GM18505 (cell line): ENCODE measurements around the gene LRBA.

Source experiments
- ATAC-seq: cut with Tn5 transposase; IDR thresholded peaks from one replicate; pipeline ENCODE4 v1.9.1; 2021; ENCODE audit not compliant: unreplicated experiment
- POLR2A ChIP-seq: IDR thresholded peaks from 4 replicates; pipeline ENCODE4 v1.6.1; 2011; ENCODE audit warnings: borderline replicate concordance; ENCODE audit not compliant: insufficient read depth, insufficient read length; ENCODE audit errors: extremely low read depth

Gene LRBA

DNA sequence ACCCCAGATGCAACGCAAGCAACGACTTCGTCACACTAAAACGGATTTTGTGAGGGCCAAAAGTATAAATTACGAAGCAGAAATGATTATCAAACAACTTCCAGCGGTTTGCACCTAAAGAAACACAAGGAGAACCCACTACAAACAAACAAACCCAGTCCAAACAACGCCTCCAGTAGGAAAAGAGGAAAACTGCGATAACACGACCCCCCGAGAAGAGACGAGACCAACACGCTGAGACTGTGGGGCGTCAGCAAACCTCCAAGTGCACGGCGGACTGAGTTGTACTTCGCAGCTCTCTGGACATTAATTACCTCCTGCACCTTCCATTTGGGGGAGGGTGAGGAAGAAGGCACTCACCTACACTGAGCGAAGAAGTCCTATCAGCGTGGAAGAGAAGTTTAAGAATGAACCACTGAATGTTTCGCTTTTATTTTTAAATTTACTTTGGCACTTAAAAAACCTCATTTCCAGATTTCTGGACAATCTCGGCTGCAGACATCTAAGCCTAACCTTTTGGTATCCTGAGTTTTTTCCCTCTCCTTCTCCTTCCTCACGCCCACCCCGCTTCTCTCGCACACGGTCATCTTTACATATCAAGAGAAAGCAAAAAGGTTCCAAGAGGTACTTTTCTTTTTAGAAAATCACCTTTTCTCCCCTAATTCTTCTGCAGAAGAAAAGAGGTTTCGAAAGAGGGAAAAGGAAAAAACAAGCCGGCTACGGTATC is 432.8 kb downstream of the LRBA start, which contains the start of gene MAB21L2:
TSS of gene MAB21L2 (plus strand) at position 6 of the 727 bp plus-strand sequence. CDS start 879 bp downstream, outside the sequence.
- no peak for ATAC-seq

DNA sequence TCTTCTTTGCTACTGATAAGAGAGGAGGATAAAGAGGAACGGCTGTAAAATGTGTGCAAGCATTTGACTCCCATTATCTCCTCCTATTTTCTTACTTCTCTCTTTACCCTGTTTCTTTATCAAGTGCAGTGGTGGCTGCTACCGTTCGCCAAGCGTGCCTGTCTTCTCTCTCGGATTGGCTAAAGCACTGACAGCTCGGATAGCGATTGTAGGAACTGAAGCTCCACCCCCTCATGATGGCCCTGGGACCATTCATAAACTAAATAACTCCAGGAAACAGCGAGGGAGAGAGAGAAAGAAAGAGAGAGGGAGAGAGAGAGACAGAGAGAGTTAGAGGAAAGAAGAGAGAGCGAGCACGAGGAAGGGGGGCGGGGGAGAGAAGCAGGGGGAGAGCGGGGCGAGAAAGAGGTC is 433.4 kb downstream of the LRBA start:
- TF ChIP-seq POLR2A = no peak
- no peak for ATAC-seq

More for the DNA sequence above, 432.8 kb downstream of the LRBA start, which contains the start of gene MAB21L2:
- TF ChIP-seq POLR2A = no peak

DNA sequence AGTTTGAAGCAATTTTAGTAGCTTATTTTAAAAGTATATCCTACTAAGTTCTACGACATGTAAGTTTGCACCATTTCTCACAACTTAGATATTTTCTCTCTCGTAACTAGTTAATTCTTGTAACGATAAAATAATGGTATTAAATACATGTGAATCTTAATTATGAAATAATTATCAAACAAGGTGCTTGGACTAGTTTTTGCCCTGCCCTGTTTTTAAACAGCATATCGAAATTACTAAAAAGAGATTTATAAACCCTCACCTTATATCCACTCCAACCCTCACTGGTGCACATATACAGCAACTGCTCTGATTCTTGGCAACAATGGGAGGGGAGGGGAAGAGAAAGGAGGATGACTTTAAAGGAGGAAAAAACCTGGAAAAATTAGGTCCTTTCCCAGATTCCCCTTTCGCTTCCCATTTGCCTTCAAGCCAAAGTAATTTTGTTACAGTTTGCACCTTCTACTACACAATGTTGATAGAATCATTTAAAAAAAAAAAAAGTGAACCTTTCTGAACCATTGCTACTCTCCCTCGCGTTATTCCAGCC is 434.0 kb downstream of the LRBA start:
- ATAC-seq = no peak
- no peak for TF ChIP-seq POLR2A

DNA sequence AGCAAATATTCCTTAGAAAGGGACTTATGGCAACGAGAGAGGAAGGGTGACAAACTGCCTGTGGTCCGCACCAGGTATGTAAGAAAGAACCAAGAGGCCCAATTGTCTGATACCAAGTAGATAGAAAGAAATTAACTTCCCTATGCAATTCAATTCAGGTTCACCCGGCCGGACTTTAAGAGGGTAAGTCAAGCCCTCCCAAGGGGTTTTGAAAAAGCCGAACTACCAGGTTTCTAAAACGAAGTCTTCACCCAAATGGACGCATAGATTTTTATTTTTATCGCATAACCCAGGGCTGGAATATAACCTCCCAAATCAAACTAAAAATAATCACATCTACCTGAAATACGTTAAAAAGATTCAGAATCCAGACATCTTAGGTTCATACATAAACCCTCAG is 434.8 kb downstream of the LRBA start:
- ATAC-seq = no peak
- TF ChIP-seq POLR2A = no peak

DNA sequence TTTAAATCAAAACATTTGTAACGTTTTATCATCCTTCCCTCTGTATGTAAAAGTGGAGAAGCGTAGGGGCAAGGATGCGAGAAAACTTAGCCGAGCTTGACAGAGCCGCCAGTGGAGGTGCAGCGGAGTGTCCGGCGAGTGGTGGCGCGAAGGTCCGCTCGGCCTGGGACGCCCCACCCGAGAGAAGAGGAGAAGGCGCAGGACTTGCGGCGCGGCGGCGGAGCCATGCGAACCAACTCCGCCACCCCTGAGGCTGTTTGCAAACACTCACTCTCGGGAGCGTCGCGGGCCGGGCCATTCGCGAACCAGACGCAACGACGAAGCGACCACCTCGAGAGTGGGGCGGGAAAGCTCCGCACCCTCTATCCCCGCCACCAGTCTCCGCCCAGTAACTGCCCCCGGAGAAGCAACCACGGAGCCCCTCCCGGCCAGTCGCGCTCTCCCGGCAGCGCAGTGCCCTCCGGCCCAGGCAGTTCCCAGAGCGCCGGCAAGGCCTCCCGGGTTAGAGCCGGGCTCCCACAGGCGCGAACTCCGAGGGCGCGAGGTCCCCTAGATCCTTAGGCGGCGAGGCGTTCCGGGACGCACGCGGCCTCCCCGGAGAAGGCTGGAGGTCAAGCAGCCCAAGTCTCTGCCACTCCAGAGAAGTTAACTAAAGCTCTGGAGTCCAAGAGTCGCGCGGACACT is 435.4 kb downstream of the LRBA start:
- TF ChIP-seq POLR2A = no peak
- no peak for ATAC-seq

DNA sequence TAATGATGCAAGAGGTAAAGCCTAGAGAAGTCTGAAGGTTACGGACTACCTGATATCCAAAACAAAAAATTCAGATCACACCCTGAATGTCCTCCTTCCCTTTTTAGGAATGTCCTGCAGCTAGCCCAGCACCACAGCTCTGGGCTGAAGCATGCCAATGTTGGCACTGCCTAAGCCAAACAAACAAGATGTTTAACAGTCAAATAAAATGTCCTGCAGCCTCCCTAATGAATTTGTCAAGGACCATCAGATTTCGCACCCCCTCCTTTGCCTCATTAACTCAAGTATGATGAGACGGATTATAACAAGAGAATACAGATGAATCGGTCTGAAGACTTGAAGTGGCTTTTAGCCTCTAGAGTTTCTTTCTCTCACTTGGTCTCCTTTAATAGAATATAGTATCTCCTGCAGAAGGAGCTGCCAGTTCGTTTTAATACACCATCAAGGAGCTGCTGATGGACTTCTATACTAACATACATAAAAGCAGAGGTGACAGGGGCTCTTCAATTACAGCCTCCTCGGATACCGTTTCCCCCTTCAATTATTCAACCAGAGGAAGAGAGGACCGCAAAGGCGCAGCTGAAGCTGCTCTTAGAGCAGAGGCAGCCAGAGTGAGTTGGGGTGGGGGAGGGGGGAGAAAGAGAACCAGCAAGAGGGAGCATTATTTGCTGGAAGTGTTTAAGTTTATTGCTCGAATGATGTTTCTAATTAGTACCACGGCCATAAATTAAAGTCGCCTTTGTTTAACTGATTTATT is 436.2 kb downstream of the LRBA start:
- no peak for ATAC-seq
- no peak for TF ChIP-seq POLR2A

DNA sequence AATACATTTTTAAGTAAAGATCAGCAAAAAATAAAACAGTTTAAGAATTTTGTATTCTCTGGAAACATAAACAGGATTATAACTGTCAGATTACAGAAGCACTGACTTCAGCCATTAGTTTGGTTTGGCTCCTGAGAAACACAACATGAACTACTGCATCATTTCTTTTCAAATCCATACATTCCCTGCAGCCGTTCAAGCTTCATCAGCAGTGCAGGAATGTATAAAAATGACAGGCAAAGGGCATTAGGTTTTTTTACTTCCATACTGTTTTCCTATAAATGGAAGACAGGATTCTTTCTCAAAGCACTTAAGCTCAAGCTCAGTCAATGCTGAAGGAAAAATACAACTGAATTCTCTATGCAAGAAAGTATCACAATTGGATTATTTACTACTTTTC is 437.3 kb downstream of the LRBA start:
- TF ChIP-seq POLR2A = no peak
- no peak for ATAC-seq

DNA sequence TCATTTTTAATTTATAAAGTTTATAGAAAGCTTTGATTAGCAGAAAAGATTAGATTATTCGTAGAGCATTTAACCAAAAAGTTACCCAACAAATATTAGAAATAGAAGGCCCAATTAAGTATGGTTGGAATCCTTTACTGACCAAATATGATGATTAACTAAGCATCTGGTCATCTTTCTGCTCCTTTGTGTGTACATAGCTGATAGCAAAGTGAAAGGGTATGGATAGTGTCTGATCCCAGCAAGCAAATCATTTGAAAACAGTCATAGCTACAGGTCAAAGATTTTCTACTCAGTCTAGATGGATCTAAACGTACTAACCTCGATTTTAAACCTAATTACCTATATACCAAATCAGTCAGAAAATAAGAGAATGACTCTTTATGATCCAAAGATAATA is 440.4 kb downstream of the LRBA start:
- TF ChIP-seq POLR2A = no peak
- ATAC-seq = no peak

DNA sequence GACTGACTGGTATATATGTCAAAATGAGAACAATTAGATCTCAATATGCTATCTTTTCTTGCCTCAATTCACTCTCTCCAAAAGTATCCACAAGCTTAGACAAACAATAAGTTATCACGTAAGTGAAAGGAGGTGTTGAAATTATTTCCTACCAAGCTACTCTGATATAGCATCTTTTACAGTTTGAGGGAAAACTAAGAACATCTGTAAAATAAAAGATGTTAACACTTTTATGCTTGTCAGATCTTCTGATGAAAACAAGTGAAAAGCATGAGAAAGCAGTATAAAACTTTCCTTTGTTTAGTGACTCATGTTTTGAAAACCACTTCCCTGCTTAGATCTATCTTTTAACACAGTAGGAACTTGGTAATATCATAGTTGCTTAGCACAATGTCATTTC is 441.6 kb downstream of the LRBA start:
- no peak for ATAC-seq
- no peak for TF ChIP-seq POLR2A

DNA sequence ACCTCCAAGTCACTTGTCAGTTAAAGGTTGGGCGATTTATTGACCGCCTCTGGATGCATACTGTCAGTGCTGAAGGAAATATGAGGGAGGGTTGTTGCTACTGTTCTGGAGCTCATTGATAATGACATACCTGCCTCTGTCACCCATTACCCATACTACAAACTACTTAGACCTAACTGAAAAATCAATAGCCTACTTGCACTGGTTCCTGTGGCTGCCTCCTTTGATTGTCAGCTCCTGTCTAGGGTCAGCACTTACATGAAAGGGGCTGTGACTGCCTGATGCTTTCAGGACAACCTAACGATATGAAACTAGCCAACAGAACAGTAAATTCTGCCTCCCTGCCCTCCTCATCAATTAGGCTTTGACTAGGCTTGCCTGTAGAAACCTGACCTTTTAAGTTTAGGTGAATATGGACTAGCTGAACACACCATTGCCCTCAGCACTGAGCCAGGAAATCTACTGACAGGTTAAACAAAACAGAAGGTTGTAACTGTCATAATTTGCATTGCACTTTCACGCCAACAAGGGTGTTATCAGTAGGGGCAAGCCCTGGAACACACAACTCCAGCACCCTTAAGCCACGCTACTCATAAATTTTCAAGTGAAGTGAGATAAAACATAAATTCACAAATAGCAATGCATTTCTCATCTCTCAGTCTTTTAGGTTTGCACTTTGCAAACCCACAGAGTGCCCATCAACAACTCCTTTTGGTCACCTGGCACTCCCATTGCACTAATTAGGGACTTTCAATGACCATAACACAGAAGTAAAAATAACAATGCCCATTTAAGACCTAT is 442.2 kb downstream of the LRBA start:
- TF ChIP-seq POLR2A = no peak
- no peak for ATAC-seq

DNA sequence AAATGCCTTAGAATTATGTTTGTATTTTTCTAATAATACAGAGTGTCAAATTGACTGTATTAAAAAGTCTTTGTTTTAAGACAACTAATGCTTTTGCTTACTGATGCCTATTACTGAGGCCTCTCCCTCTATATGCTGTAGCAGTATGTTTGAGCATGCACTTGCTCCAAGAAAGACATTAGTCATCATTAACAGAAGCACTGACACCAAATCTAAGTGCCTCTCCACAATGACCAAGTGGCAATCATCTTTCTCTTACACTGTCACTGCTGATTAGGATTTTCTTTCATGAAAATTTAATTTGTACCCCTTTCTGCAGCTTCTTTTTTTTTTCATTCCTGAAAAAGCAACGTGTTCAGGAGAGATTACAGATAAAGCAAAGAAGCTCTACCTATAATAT is 444.2 kb downstream of the LRBA start:
- ATAC-seq = no peak

DNA sequence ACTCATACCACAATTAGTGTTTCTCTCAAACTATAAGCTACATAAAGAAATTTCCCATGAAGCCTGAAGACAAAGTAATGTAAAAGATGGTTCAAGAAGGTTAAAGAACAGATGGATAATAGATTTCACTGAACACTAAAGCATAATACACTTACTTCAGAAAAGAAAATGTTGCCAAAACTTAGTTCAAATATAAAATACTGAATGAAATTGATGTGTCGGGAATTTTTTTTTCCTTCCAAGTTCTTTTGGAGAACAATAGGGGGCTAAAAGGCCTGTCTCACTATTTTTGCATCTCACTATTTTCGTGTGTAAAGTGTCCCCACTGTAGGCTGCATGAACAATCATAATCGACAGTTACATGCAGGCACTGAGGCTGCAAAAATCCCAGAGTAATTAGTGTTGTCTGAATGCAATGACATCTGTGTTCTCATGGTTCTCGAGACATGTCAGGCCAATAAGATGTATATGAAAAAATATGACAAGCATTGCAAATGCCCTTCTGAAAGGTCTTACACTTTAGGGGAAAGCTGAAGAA is 445.0 kb downstream of the LRBA start:
- no peak for ATAC-seq
- no peak for TF ChIP-seq POLR2A

More for the DNA sequence above, 444.2 kb downstream of the LRBA start:
- no peak for TF ChIP-seq POLR2A
